Stimulated activated naive CD8-positive, alpha-beta T cell treated with anti-CD3 and anti-CD28 coated beads, Interleukin-15, Interleukin-2, amounts not matched to agents 100 ng/mL and 50 ng/mL, for 24 hours (primary cell): ENCODE results near the gene FBXW7.

Experiments
- H3K27ac Mint-ChIP-seq: one replicate; pipeline ENCODE4 v1.8.0; 2021; ENCODE audit warnings: mild to moderate bottlenecking, mixed read lengths
- H3K27me3 Mint-ChIP-seq: one replicate; pipeline ENCODE4 v1.8.0; 2021; ENCODE audit warnings: mixed read lengths
- H3K36me3 Mint-ChIP-seq: one replicate; pipeline ENCODE4 v1.8.0; 2021; ENCODE audit warnings: low read depth, mixed read lengths
- H3K4me1 Mint-ChIP-seq: one replicate; pipeline ENCODE4 v1.8.0; 2021; ENCODE audit warnings: low read depth, mixed read lengths
- H3K4me3 Mint-ChIP-seq: one replicate; pipeline ENCODE4 v1.8.0; 2021; ENCODE audit warnings: mild to moderate bottlenecking, mixed read lengths
- H3K9me3 Mint-ChIP-seq: one replicate; pipeline ENCODE4 v1.8.0; 2021; ENCODE audit warnings: mixed read lengths

Gene FBXW7, protein sequence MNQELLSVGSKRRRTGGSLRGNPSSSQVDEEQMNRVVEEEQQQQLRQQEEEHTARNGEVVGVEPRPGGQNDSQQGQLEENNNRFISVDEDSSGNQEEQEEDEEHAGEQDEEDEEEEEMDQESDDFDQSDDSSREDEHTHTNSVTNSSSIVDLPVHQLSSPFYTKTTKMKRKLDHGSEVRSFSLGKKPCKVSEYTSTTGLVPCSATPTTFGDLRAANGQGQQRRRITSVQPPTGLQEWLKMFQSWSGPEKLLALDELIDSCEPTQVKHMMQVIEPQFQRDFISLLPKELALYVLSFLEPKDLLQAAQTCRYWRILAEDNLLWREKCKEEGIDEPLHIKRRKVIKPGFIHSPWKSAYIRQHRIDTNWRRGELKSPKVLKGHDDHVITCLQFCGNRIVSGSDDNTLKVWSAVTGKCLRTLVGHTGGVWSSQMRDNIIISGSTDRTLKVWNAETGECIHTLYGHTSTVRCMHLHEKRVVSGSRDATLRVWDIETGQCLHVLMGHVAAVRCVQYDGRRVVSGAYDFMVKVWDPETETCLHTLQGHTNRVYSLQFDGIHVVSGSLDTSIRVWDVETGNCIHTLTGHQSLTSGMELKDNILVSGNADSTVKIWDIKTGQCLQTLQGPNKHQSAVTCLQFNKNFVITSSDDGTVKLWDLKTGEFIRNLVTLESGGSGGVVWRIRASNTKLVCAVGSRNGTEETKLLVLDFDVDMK

GRCh38 chr4:152535903-152536544, at the start of gene FBXW7:
FBXW7 (minus strand) TSS chr4:152536092; CDS start chr4:152411803, 124,289 bp downstream.
- no peaks in the 10 kb centered on the region for H3K9me3 Mint-ChIP-seq
- H3K4me1 Mint-ChIP-seq, result peaks cover 73% of the 10 kb centered on the region
- H3K27me3 Mint-ChIP-seq, result no peaks in the 10 kb centered on the region
- H3K4me3 Mint-ChIP-seq, result peak within 1 kb of the TSS; percentile 95
- peaks cover 32% of the 10 kb centered on the region for H3K36me3 Mint-ChIP-seq
- peak within 1 kb of the TSS; percentile 97 for H3K27ac Mint-ChIP-seq

DNA sequence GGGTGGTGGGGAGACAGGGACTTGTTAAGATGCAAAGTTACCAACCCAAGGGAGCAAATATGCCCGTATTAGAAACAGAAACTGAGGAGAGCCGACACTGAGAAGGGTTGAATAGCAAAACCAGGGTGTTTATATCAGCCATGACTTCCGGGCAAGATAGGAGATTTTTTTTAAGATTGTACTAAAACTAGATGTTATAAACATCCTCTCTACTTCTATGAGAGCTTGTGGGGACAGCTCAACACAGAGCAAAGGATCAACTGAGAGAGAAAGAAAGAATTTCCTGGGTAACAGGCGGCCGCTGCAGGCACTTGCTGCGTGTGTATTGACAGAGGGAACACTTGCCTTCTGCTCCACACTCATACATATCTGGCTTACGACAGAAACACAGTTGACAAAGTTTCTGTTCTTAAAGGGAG, 49.1 kb upstream of the FBXW7 start:
- peaks cover 4% of the 10 kb centered on the region for H3K9me3 Mint-ChIP-seq
- no peaks in the 10 kb centered on the region for H3K4me1 Mint-ChIP-seq
- H3K27me3 Mint-ChIP-seq, result peaks cover 3% of the 10 kb centered on the region
- H3K36me3 Mint-ChIP-seq, result no peaks in the 10 kb centered on the region
- peak overlapping the region; percentile 65 for H3K27ac Mint-ChIP-seq
- H3K4me3 Mint-ChIP-seq, result peak overlapping the region; percentile 61

DNA sequence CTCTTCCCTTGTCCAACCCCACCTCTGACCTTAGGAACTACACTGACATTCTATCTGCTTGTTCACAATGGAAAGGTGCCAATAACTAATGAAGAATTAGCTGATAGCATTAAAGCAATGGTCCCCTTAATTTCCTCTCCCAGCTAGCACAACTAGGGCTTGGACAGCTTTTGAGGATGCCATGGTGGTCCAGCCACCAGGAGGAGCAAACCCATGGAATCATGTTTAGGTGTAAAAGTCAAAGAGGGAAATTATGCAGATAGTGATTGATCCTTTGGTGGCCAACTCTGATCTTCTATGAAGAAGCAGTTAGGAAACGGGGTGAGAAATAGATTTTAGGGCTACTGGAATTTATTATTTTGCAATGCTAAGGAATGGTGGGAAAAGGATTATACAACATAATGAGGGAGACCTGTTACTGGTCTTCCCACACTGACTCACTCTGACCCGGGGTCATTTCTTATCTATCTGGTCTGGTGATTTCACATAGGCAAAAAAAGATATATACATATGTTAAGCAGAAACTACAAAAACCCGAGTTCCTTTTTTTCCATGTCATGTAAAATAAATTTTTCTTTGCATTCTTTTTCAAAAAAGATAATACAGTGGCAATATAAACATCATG, 45.8 kb upstream of the FBXW7 start:
- no peak overlapping the region for H3K27ac Mint-ChIP-seq
- no peaks in the 10 kb centered on the region for H3K36me3 Mint-ChIP-seq
- H3K4me3 Mint-ChIP-seq, result no peak overlapping the region
- H3K4me1 Mint-ChIP-seq, result no peaks in the 10 kb centered on the region
- H3K9me3 Mint-ChIP-seq, result peaks cover under 1% of the 10 kb centered on the region
- no peaks in the 10 kb centered on the region for H3K27me3 Mint-ChIP-seq

- Mint-ChIP-seq H3K9me3 (no peaks in the 10 kb centered on the region), H3K27ac (no peak overlapping the region), H3K36me3 (no peaks in the 10 kb centered on the region), H3K4me3 (no peak overlapping the region), H3K4me1 (no peaks in the 10 kb centered on the region), H3K27me3 (no peaks in the 10 kb centered on the region)
Measured at GRCh38 chr4:152579916-152580315, 44.0 kb upstream of the FBXW7 start.

GRCh38 chr4:152579107-152579764, 43.3 kb upstream of the FBXW7 start:
- Mint-ChIP-seq H3K4me3 (no peak overlapping the region), H3K27ac (no peak overlapping the region), H3K36me3 (no peaks in the 10 kb centered on the region), H3K4me1 (no peaks in the 10 kb centered on the region), H3K9me3 (no peaks in the 10 kb centered on the region), H3K27me3 (no peaks in the 10 kb centered on the region)

DNA sequence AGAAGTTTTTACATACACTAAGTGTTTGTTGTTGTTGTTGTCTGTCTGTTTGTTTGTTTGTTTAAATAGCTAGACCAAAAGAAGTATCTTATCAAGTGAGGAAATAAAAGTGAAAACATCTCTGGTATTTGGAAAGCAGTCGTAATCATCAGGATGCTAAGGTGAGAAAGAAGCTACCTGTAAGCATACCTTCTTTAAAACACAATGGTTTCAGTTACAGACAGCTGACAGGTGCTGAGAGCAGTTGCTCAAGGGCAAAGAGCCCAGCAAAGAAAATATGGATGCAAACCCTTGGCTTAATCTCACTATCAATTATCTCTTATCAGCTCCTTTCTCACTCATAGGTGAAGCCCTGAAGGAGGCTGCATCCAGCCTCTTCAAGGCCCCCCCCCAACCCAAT, 42.8 kb upstream of the FBXW7 start:
- no peak overlapping the region for H3K4me3 Mint-ChIP-seq
- H3K9me3 Mint-ChIP-seq, result no peaks in the 10 kb centered on the region
- no peaks in the 10 kb centered on the region for H3K27me3 Mint-ChIP-seq
- H3K4me1 Mint-ChIP-seq, result no peaks in the 10 kb centered on the region
- H3K36me3 Mint-ChIP-seq, result no peaks in the 10 kb centered on the region
- no peak overlapping the region for H3K27ac Mint-ChIP-seq

DNA sequence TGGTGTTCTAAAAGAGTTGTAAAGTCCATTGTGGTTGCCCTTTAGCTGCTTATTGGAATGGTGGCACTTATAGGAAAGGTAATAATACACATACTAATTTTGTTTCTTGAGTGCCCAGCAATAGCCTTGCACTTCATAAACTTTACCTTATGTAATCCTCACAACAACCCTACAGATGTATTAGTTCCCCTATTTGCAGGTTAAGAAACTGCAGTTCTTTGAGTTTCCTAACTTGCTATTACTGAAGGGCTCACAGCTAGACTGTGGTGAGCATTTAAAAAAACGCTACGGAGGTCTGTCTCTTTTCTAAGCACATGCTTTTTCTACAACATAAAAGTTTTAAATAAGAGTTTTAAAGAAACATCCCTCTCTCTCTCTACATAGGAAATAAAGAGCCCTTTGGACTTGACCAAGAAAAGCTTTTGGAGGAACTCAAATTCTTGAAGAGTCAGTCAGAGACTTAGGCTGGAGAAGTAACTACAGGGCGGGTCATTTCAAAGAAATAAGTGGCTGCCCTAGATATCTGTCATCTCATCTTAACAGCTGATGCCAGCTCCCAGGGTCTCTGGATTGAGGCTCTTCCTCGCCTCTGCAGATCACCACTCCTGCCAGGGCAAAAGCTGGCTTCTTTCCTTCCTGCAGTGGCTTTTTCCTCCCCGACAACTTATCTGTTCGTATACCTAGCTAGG, 42.0 kb upstream of the FBXW7 start:
- no peak overlapping the region for H3K27ac Mint-ChIP-seq
- H3K4me1 Mint-ChIP-seq, result no peaks in the 10 kb centered on the region
- H3K4me3 Mint-ChIP-seq, result no peak overlapping the region
- H3K36me3 Mint-ChIP-seq, result no peaks in the 10 kb centered on the region
- H3K27me3 Mint-ChIP-seq, result peaks cover 3% of the 10 kb centered on the region
- no peaks in the 10 kb centered on the region for H3K9me3 Mint-ChIP-seq

DNA sequence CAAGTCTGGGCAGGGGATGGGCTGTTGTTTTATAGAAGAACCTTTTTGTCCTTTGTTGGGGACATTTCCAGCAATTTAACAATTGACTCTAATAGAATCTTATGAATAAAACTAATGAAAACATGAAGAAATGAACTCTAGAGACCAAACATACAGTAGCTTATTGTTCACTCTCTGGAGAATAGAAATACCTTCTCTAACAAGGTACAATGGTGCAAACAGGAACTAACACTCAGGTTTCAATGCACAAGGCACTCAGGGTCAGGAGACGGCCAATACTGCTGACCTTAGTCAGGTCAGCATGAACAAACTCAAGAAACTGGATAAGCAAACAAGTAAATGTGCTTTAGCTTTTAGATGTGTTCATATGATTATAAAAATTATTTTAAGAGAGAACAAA, 39.6 kb upstream of the FBXW7 start:
- H3K27me3 Mint-ChIP-seq, result peaks cover 3% of the 10 kb centered on the region
- H3K4me3 Mint-ChIP-seq, result no peak overlapping the region
- no peaks in the 10 kb centered on the region for H3K4me1 Mint-ChIP-seq
- H3K36me3 Mint-ChIP-seq, result no peaks in the 10 kb centered on the region
- no peak overlapping the region for H3K27ac Mint-ChIP-seq
- no peaks in the 10 kb centered on the region for H3K9me3 Mint-ChIP-seq

DNA sequence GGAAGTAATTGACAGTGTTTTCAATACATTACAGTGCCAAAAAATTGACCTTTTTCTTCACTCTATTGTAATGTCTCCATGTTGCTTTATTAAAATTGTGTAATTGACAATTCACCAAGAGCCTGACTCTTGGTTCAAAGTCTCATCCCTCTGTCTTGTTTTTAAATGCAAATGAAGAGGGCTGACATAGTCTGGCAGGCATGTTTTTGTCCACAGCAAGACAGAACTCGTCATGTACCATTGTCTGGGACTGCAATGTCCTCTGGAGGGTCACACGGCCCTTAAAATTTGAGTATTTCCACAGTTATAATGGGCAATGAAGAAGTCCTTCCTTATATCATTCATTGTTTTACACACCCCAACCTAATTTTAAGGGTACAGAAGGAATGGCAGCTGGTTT, 38.0 kb upstream of the FBXW7 start:
- H3K36me3 Mint-ChIP-seq, result no peaks in the 10 kb centered on the region
- no peaks in the 10 kb centered on the region for H3K9me3 Mint-ChIP-seq
- H3K27ac Mint-ChIP-seq, result no peak overlapping the region
- peaks cover 3% of the 10 kb centered on the region for H3K27me3 Mint-ChIP-seq
- H3K4me3 Mint-ChIP-seq, result no peak overlapping the region
- H3K4me1 Mint-ChIP-seq, result no peaks in the 10 kb centered on the region

DNA sequence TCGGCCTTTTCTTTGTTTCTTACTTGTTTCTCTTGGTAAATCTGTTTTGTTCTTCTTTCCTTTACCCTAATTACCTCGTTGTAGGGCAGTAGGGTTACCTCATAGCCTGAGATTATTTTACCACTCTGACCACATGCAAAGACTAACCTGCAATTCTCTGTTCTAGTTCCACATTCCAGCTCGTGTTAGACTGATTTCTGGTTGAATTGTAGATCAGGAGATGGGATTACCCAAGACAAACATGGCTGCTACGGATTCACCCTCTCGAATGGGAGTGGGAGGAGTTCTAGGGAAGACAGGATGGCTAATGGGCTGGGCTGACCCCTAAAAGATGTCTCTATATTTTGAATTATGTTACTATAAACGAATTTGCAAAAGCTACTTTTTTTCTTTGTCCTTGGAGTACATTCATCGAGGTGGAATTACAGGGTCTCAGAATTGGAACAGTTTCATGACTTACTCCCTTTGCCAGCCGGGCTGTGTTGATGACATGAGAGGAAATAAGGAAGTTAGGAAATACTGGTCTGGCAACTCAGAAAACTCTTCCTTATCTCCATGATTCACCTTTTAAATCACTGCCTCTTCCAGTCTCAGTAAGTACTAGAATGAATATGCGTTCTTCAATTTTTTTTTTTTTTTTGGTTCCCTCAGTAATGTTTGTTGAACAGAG, 36.7 kb upstream of the FBXW7 start:
- H3K9me3 Mint-ChIP-seq, result no peaks in the 10 kb centered on the region
- H3K27ac Mint-ChIP-seq, result no peak overlapping the region
- H3K4me1 Mint-ChIP-seq, result no peaks in the 10 kb centered on the region
- no peak overlapping the region for H3K4me3 Mint-ChIP-seq
- H3K27me3 Mint-ChIP-seq, result peaks cover 3% of the 10 kb centered on the region
- no peaks in the 10 kb centered on the region for H3K36me3 Mint-ChIP-seq

DNA sequence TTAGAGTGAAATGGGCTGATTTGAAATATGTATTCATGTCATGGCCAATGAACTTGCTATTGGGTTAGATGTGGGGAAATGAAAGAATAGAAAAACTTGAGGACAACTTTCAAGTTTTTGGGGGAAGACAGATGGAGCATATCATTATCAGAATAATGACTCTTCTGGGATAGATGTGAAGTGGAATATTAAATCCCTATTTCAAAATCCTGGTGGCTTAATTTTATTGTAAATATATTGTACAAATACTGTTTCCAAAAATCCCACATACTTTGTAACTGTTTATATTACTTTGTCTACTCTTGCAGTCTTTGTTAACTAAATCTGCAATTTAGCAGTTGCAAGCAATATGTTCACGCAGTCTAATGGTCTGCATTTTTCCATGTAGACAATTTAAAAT, 35.9 kb upstream of the FBXW7 start:
- H3K4me1 Mint-ChIP-seq, result no peaks in the 10 kb centered on the region
- no peaks in the 10 kb centered on the region for H3K9me3 Mint-ChIP-seq
- no peak overlapping the region for H3K4me3 Mint-ChIP-seq
- H3K36me3 Mint-ChIP-seq, result no peaks in the 10 kb centered on the region
- H3K27ac Mint-ChIP-seq, result no peak overlapping the region
- peaks cover 3% of the 10 kb centered on the region for H3K27me3 Mint-ChIP-seq

GRCh38 chr4:152571296-152571695, 35.4 kb upstream of the FBXW7 start:
- Mint-ChIP-seq H3K4me3 (no peak overlapping the region), H3K9me3 (no peaks in the 10 kb centered on the region), H3K27ac (no peak overlapping the region), H3K4me1 (no peaks in the 10 kb centered on the region), H3K27me3 (peaks cover 3% of the 10 kb centered on the region), H3K36me3 (no peaks in the 10 kb centered on the region)

DNA sequence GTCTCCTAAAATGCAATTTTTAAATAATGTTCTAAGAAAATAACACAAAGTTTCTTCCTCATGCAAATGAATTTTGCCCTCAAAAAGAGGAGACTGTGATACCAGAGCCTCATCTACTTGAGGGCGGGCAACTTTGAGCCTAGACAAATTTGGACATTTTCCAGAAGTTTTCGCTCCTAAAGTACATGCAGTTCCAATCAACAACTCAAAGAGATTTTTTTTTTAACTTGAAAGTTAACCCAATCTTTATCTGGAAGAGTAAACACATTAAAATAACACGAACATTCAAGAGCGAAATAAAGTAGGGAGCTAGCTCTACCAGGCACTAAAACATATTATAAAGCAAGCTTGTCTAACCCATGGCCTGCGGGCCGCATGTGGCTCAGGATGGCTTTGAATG, 29.4 kb upstream of the FBXW7 start:
- Mint-ChIP-seq H3K36me3 (no peaks in the 10 kb centered on the region), H3K27ac (no peak overlapping the region), H3K9me3 (no peaks in the 10 kb centered on the region), H3K27me3 (no peaks in the 10 kb centered on the region), H3K4me1 (no peaks in the 10 kb centered on the region), H3K4me3 (no peak overlapping the region)

GRCh38 chr4:152564336-152564735, 28.4 kb upstream of the FBXW7 start:
- Mint-ChIP-seq H3K4me3 (no peak overlapping the region), H3K36me3 (no peaks in the 10 kb centered on the region), H3K4me1 (no peaks in the 10 kb centered on the region), H3K9me3 (no peaks in the 10 kb centered on the region), H3K27me3 (no peaks in the 10 kb centered on the region), H3K27ac (no peak overlapping the region)
